ENCODE data around the gene LARP4B. TPM values are rescaled to one million over a fixed set of nuclear protein-coding genes. Genes with fewer than 3 reads are reported as not detected.

LARP4B gene
- polyA plus RNA-seq (2013, experiment 1 of 2) = 17.6 TPM
- polyA plus RNA-seq (2013, experiment 2 of 2) = 18.1 TPM

- Histone ChIP-seq H3K14ac (ENCODE audit: low read length) (peak within 1 kb of the TSS; percentile 38), H3K4me2 (ENCODE audit: insufficient read depth, low read length, poor library complexity, severe bottlenecking) (peak within 1 kb of the TSS; percentile 75), H2AFZ (ENCODE audit: low read length) (peak within 1 kb of the TSS; percentile 81), H3K36me3 (replicated peaks in 1 of 2; ENCODE audit: control insufficient read depth in 2 of 2, insufficient read depth in 2 of 2, low read length in 2 of 2) (peaks cover 0 to 12% of the 10 kb centered on the region in 2 donors), H3K9me3 (replicated peaks in 1 of 2; ENCODE audit: control insufficient read depth in 2 of 2, insufficient read depth in 1 of 2, low read depth in 1 of 2, low read length in 2 of 2) (no peaks in the 10 kb centered on the region), H3K27ac (replicated peaks; ENCODE audit: low read length) (peak within 1 kb of the TSS; percentile 80), H2BK5ac (ENCODE audit: low read length) (no peak within 1 kb of the TSS), H3K23ac (ENCODE audit: low read depth, low read length, poor library complexity) (peak within 1 kb of the TSS; percentile 96), H3K18ac (ENCODE audit: low read length) (peak within 1 kb of the TSS; percentile 99), H3K4me3 (ENCODE audit: low read length in 2 of 2) (peak within 1 kb of the TSS; percentile 62 to 94), H2BK12ac (ENCODE audit: low read length) (no peak within 1 kb of the TSS), H3K4ac (ENCODE audit: low read length) (no peak within 1 kb of the TSS), H4K91ac (ENCODE audit: low read depth, low read length, poor library complexity) (no peak within 1 kb of the TSS), H3K27me3 (ENCODE audit: control insufficient read depth in 3 of 3, insufficient read depth in 3 of 3, low read depth in 1 of 3, low read length in 3 of 3) (no peaks in the 10 kb centered on the region), H2BK15ac (ENCODE audit: low read length) (no peak within 1 kb of the TSS), H3K9ac (ENCODE audit: low read depth, low read length, poor library complexity) (peak within 1 kb of the TSS; percentile 90), H2BK120ac (ENCODE audit: low read depth, low read length) (no peak within 1 kb of the TSS), H4K8ac (ENCODE audit: low read depth, low read length) (no peak within 1 kb of the TSS), H3K4me1 (ENCODE audit: control insufficient read depth in 2 of 2, insufficient read depth in 1 of 2, low read depth in 1 of 2, low read length in 2 of 2) (peaks cover 3 to 8% of the 10 kb centered on the region in 2 donors), H3K79me1 (ENCODE audit: low read depth, low read length) (peaks cover 4% of the 10 kb centered on the region), H2AK5ac (ENCODE audit: low read depth, low read length) (peak within 1 kb of the TSS; percentile 92)
- no CpG with 5 or more reads among the region's 137 CpGs for WGBS, 2 donors (ENCODE audit: extremely low coverage in 2 of 2, insufficient read length in 2 of 2, insufficient replicate concordance in 1 of 2)
- peak; percentile 96 for DNase-seq (ENCODE audit: low spot score)
Measured at GRCh38 chr10:931326-932318, at the start of gene LARP4B. TSS of gene LARP4B (minus strand) at chr10:931705. CDS start at chr10:885721, 45,984 bp downstream.

DNA sequence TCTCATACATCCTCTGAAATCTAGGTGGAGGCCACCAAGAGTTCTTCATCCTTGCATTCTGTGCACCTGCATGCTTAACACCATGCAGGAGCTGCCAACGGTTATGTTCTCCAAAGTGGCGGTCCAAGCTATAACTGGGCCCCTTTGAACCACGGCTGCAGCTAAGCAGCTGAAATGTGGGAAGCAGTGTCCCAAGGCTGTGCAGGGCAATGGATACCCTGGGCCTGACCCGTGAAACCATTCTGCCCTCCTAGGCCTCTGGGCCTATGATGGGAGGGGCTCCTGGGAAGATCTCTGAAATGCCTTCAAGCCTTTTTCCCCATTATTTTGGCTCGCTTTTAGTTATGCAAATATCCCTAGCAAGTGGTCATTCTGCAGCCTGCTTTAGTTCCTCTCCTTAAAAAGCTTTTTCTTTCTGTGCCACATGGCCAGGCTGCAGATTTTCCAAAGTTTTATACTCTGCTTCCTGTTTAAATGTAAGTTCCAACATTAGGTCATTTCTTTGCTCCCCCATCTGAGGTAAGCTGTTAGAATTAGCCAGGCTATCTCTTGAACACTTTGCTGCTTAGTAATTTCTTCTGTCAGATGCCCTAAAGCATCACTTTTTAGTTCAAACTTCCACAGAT, 49.1 kb upstream of the LARP4B start:
- Histone ChIP-seq H3K4me2 (ENCODE audit: insufficient read depth, low read length, poor library complexity, severe bottlenecking) (no peak overlapping the region), H3K9me3 (replicated peaks in 1 of 2; ENCODE audit: control insufficient read depth in 2 of 2, insufficient read depth in 1 of 2, low read depth in 1 of 2, low read length in 2 of 2) (peaks cover 12 to 33% of the 10 kb centered on the region in 2 donors), H3K36me3 (replicated peaks in 1 of 2; ENCODE audit: control insufficient read depth in 2 of 2, insufficient read depth in 2 of 2, low read length in 2 of 2) (peaks cover 0 to 3% of the 10 kb centered on the region in 2 donors), H3K27me3 (ENCODE audit: control insufficient read depth in 3 of 3, insufficient read depth in 3 of 3, low read depth in 1 of 3, low read length in 3 of 3) (no peaks in the 10 kb centered on the region), H3K79me1 (ENCODE audit: low read depth, low read length) (no peaks in the 10 kb centered on the region), H2BK15ac (ENCODE audit: low read length) (no peak overlapping the region), H3K4ac (ENCODE audit: low read length) (no peak overlapping the region), H3K23ac (ENCODE audit: low read depth, low read length, poor library complexity) (no peak overlapping the region), H3K4me3 (ENCODE audit: low read length in 2 of 2) (no peak overlapping the region), H4K8ac (ENCODE audit: low read depth, low read length) (no peak overlapping the region), H2AFZ (ENCODE audit: low read length) (no peak overlapping the region), H4K91ac (ENCODE audit: low read depth, low read length, poor library complexity) (no peak overlapping the region), H3K14ac (ENCODE audit: low read length) (no peak overlapping the region), H2BK120ac (ENCODE audit: low read depth, low read length) (no peak overlapping the region), H3K27ac (replicated peaks; ENCODE audit: low read length) (no peak overlapping the region), H3K18ac (ENCODE audit: low read length) (no peak overlapping the region), H2AK5ac (ENCODE audit: low read depth, low read length) (no peak overlapping the region), H2BK5ac (ENCODE audit: low read length) (no peak overlapping the region), H2BK12ac (ENCODE audit: low read length) (no peak overlapping the region), H3K9ac (ENCODE audit: low read depth, low read length, poor library complexity) (no peak overlapping the region), H3K4me1 (ENCODE audit: control insufficient read depth in 2 of 2, insufficient read depth in 1 of 2, low read depth in 1 of 2, low read length in 2 of 2) (no peaks in the 10 kb centered on the region)
- no peak for DNase-seq (ENCODE audit: low spot score)
- WGBS, 2 donors (ENCODE audit: extremely low coverage in 2 of 2, insufficient read length in 2 of 2, insufficient replicate concordance in 1 of 2) = no CpG with 5 or more reads among the region's 5 CpGs

GRCh38 chr10:978826-979421, 47.4 kb upstream of the LARP4B start:
- Histone ChIP-seq H3K9ac (ENCODE audit: low read depth, low read length, poor library complexity) (no peak overlapping the region), H2BK12ac (ENCODE audit: low read length) (no peak overlapping the region), H4K91ac (ENCODE audit: low read depth, low read length, poor library complexity) (no peak overlapping the region), H3K18ac (ENCODE audit: low read length) (no peak overlapping the region), H3K9me3 (replicated peaks in 1 of 2; ENCODE audit: control insufficient read depth in 2 of 2, insufficient read depth in 1 of 2, low read depth in 1 of 2, low read length in 2 of 2) (peaks cover 12 to 33% of the 10 kb centered on the region in 2 donors), H3K4ac (ENCODE audit: low read length) (no peak overlapping the region), H3K27ac (replicated peaks; ENCODE audit: low read length) (no peak overlapping the region), H2AFZ (ENCODE audit: low read length) (no peak overlapping the region), H3K27me3 (ENCODE audit: control insufficient read depth in 3 of 3, insufficient read depth in 3 of 3, low read depth in 1 of 3, low read length in 3 of 3) (no peaks in the 10 kb centered on the region), H3K36me3 (replicated peaks in 1 of 2; ENCODE audit: control insufficient read depth in 2 of 2, insufficient read depth in 2 of 2, low read length in 2 of 2) (no peaks in the 10 kb centered on the region), H2BK120ac (ENCODE audit: low read depth, low read length) (no peak overlapping the region), H3K4me3 (ENCODE audit: low read length in 2 of 2) (no peak overlapping the region), H2BK15ac (ENCODE audit: low read length) (no peak overlapping the region), H2AK5ac (ENCODE audit: low read depth, low read length) (no peak overlapping the region), H3K14ac (ENCODE audit: low read length) (no peak overlapping the region), H3K4me2 (ENCODE audit: insufficient read depth, low read length, poor library complexity, severe bottlenecking) (no peak overlapping the region), H4K8ac (ENCODE audit: low read depth, low read length) (no peak overlapping the region), H2BK5ac (ENCODE audit: low read length) (no peak overlapping the region), H3K79me1 (ENCODE audit: low read depth, low read length) (no peaks in the 10 kb centered on the region), H3K4me1 (ENCODE audit: control insufficient read depth in 2 of 2, insufficient read depth in 1 of 2, low read depth in 1 of 2, low read length in 2 of 2) (no peaks in the 10 kb centered on the region), H3K23ac (ENCODE audit: low read depth, low read length, poor library complexity) (no peak overlapping the region)
- no CpG with 5 or more reads among the region's 2 CpGs for WGBS, 2 donors (ENCODE audit: extremely low coverage in 2 of 2, insufficient read length in 2 of 2, insufficient replicate concordance in 1 of 2)
- no peak for DNase-seq (ENCODE audit: low spot score)
